Breast epithelium (tissue), 4 donors: ENCODE results near the gene NTSR1. TPM values are rescaled to one million over a fixed set of nuclear protein-coding genes. Genes with fewer than 3 reads are reported as not detected.

Experiments
- DNase-seq, 2 donors: peaks; one replicate each; pipeline ENCODE4 v3.0.0-alpha.2; 2019; ENCODE audit warnings: low spot score in 2 of 2
- H3K27ac ChIP-seq, 2 donors: fragments of 200-600 bp; sonication (generic) in 1 of 2; one replicate each; pipeline ENCODE4 v1.5.1; 2016 to 2019; ENCODE audit warnings: mild to moderate bottlenecking in 1 of 2
- H3K27me3 ChIP-seq, 2 donors: fragments of 200-600 bp; sonication (generic) in 1 of 2; one replicate each; pipeline versions ENCODE4 v1.5.1 to v1.6.0; 2017 to 2019; ENCODE audit warnings: control low read depth in 1 of 2, mild to moderate bottlenecking in 1 of 2
- H3K36me3 ChIP-seq: fragments of 200-600 bp; one replicate; pipeline ENCODE4 v1.5.1; 2019
- H3K4me1 ChIP-seq, 2 donors: fragments of 200-600 bp; sonication (generic); one replicate each; pipeline ENCODE4 v1.5.1; 2016 to 2019; ENCODE audit warnings: control low read depth in 1 of 2
- H3K4me3 ChIP-seq, 3 donors: fragments of 200-600 bp; sonication (generic); 1 replicate in 2 of 3; 2 replicates in 1 of 3; pipeline ENCODE4 v1.5.1; 2016 to 2019; ENCODE audit warnings: mild to moderate bottlenecking in 3 of 3, moderate library complexity in 2 of 3
- H3K9me3 ChIP-seq, 2 donors: fragments of 200-600 bp; sonication (generic) in 1 of 2; one replicate each; pipeline ENCODE4 v1.5.1; 2016 to 2019; ENCODE audit warnings: control low read depth in 1 of 2
- POLR2A ChIP-seq: fragments of 450-650 bp; IDR thresholded peaks from one replicate; pipeline ENCODE4 v1.6.1; 2016; ENCODE audit warnings: antibody characterized with exemption, mild to moderate bottlenecking, moderate library complexity
- POLR2AphosphoS5 ChIP-seq, 3 donors: sonication (generic); formaldehyde crosslinking; IDR thresholded peaks; one replicate each; pipeline ENCODE4 v1.6.1; 2017; ENCODE audit warnings: antibody characterized with exemption in 3 of 3
- intact Hi-C: fragments of 100-400 bp; cut with DNase I; formaldehyde crosslinking; loops from one replicate; pipeline ENCODE4 v1.15.1; 2023; ENCODE audit warnings: low total_unique reads
- total RNA-seq, 3 donors: library from RNA; depleted of rRNA; stranded (reverse); fragments of >200 nt; gene quantifications; one replicate each; pipeline ENCODE4 v1.1.0, GENCODE V29; 2016
- TF ChIP-seq, protein P1 (sequence below), 3 donors: fragments of 450-650 bp; IDR thresholded peaks; one replicate each; pipeline ENCODE4 v1.5.1; 2016 to 2017; ENCODE audit warnings: antibody characterized with exemption in 3 of 3, mild to moderate bottlenecking in 3 of 3, moderate library complexity in 3 of 3

Gene NTSR1
- total RNA-seq, 3 donors from 2014 or later = under 0.01 TPM; not detected in 2

- Histone ChIP-seq H3K9me3 (no peaks in the 10 kb centered on the region), H3K27me3 (peaks cover 0 to 55% of the 10 kb centered on the region in 2 donors), H3K27ac (no peak overlapping the region), H3K4me1 (no peaks in the 10 kb centered on the region), H3K4me3 (no peak overlapping the region), H3K36me3 (no peaks in the 10 kb centered on the region)
- no peak for TF ChIP-seq POLR2A
- TF ChIP-seq POLR2AphosphoS5 (IDR thresholded peaks at IDR 0.05) = no peak
- TF ChIP-seq, protein P1, sequence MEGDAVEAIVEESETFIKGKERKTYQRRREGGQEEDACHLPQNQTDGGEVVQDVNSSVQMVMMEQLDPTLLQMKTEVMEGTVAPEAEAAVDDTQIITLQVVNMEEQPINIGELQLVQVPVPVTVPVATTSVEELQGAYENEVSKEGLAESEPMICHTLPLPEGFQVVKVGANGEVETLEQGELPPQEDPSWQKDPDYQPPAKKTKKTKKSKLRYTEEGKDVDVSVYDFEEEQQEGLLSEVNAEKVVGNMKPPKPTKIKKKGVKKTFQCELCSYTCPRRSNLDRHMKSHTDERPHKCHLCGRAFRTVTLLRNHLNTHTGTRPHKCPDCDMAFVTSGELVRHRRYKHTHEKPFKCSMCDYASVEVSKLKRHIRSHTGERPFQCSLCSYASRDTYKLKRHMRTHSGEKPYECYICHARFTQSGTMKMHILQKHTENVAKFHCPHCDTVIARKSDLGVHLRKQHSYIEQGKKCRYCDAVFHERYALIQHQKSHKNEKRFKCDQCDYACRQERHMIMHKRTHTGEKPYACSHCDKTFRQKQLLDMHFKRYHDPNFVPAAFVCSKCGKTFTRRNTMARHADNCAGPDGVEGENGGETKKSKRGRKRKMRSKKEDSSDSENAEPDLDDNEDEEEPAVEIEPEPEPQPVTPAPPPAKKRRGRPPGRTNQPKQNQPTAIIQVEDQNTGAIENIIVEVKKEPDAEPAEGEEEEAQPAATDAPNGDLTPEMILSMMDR (IDR thresholded peaks at IDR 0.05) = no peak
- peak in 1 of 2 donors; percentile 38 for DNase-seq
- intact Hi-C loops = no loop called here
These were observed 35.2 kb downstream of the NTSR1 start for GRCh38 chr20:62743777-62744317.

- Histone ChIP-seq H3K27me3 (peaks cover 0 to 46% of the 10 kb centered on the region in 2 donors), H3K4me3 (no peak overlapping the region), H3K36me3 (no peaks in the 10 kb centered on the region), H3K27ac (no peak overlapping the region), H3K9me3 (no peaks in the 10 kb centered on the region), H3K4me1 (no peaks in the 10 kb centered on the region)
- intact Hi-C loops = no loop called here
- DNase-seq = peak in 1 of 2 donors; percentile 15
- TF ChIP-seq, protein P1 (IDR thresholded peaks at IDR 0.05) = no peak
- TF ChIP-seq POLR2A = no peak
- no peak for TF ChIP-seq POLR2AphosphoS5 (IDR thresholded peaks at IDR 0.05)
These were observed 36.1 kb downstream of the NTSR1 start for GRCh38 chr20:62744741-62745191.

DNA sequence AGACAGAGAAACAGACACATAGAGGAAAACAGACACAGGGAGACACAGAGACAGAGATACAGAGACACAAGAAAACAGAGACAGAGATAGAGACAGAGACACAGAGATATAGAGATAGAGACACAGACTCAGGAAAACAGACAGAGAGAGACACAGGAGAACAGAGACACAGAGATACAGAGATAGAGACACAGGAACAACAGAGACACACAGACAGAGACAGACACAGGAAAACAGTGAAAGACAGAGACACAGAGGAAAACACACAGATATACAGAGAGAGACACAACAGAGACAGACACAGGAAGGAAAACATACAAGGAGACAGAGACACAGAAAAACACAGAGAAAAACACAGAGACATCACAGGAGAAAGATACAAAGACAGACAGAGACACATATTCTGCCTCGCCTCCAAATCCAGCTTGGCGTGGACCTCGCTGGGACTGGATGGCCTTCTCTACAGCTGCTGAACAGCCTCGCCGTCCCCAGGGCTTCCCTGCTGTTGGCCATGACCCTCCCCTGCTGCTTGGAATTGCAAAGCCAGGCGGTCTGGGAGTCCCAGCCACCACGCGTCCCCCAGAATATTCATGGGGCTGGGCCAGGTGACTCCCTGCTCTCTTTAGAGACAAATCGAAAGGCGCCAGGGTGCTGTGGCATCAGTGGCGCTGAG is 36.8 kb downstream of the NTSR1 start:
- intact Hi-C loops = no loop called here
- peaks cover 0 to 41% of the 10 kb centered on the region in 2 donors for H3K27me3 ChIP-seq
- H3K4me1 ChIP-seq = no peaks in the 10 kb centered on the region
- no peaks in the 10 kb centered on the region for H3K9me3 ChIP-seq
- no peak overlapping the region for H3K27ac ChIP-seq
- H3K36me3 ChIP-seq = no peaks in the 10 kb centered on the region
- H3K4me3 ChIP-seq = no peak overlapping the region
- TF ChIP-seq, protein P1 (IDR thresholded peaks at IDR 0.05) = no peak
- TF ChIP-seq POLR2AphosphoS5 (IDR thresholded peaks at IDR 0.05) (no peak), POLR2A (no peak)
- no peak for DNase-seq

DNA sequence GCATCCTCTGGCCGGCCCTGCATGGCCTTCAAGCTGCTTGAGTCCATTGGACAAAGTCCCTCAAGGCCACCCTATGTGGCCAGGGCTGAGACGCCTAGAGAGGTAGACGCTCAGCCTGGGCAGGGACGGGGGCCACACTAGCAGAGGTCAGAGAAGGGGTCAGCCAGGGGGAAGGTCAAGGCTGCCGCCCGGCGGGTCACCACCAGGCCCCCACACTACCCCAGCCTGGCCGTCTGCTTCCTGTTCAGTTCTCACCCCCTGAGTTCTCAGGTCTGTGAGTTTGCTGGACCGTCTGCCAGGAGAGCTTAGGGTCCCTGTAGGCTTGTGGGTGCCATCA is 37.3 kb downstream of the NTSR1 start:
- Histone ChIP-seq H3K4me1 (no peaks in the 10 kb centered on the region), H3K27me3 (peaks cover 0 to 36% of the 10 kb centered on the region in 2 donors), H3K36me3 (no peaks in the 10 kb centered on the region), H3K27ac (no peak overlapping the region), H3K9me3 (no peaks in the 10 kb centered on the region), H3K4me3 (no peak overlapping the region)
- TF ChIP-seq, protein P1 (IDR thresholded peaks at IDR 0.05) = no peak
- TF ChIP-seq POLR2A (no peak), POLR2AphosphoS5 (IDR thresholded peaks at IDR 0.05) (no peak)
- intact Hi-C loops = no loop called here
- DNase-seq = no peak

DNA sequence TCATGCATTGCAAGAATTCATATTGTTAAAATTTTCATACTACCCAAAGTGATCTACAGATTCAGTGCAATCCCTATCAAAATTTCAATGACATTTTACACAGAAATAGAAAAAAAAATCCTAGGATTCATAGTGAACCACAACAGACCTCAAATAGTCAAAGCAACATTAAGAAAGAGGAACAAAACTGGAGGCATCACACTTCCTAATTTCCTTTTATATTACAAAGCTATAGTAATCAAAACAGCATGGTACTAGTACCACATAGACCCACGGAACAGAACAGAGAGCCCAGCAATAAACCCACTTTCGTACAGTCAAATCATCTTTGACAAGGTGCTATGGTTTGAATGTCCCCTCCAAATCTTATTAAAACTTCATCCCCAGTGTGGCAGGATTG is 39.7 kb downstream of the NTSR1 start:
- no peaks in the 10 kb centered on the region for H3K36me3 ChIP-seq
- intact Hi-C loops = no loop called here
- no peak overlapping the region for H3K4me3 ChIP-seq
- peaks cover 0 to 12% of the 10 kb centered on the region in 2 donors for H3K27me3 ChIP-seq
- no peaks in the 10 kb centered on the region for H3K9me3 ChIP-seq
- H3K4me1 ChIP-seq = no peaks in the 10 kb centered on the region
- no peak for DNase-seq
- TF ChIP-seq POLR2A (no peak), POLR2AphosphoS5 (IDR thresholded peaks at IDR 0.05) (no peak)
- TF ChIP-seq, protein P1 (IDR thresholded peaks at IDR 0.05) = no peak
- no peak overlapping the region for H3K27ac ChIP-seq
